SK-N-SH treated with all-trans-retinoic acid at 6 μM for 48 hours (cell line): Measurements from ENCODE around the gene CCDC88B.
"Not testable (repeated sequence)": the region's sequence is repeated elsewhere in the genome, so short reads cannot be mapped to it uniquely, and the experiment has no call there.

Experiments
- ATAC-seq: fragments of 200-7000 bp; cut with Tn5 transposase; 3 replicates; pipeline ENCODE4 v1.9.1; 2020; ENCODE audit warnings: mild to moderate bottlenecking, moderate library complexity
- ARNTL ChIP-seq: fragments of 450-650 bp; formaldehyde crosslinking; IDR thresholded peaks from 2 replicates; pipeline ENCODE4 v1.5.0; 2020; ENCODE audit warnings: low read depth, mild to moderate bottlenecking, moderate library complexity, borderline replicate concordance
- BACH2 ChIP-seq: fragments of 250-450 bp; sonication (Bioruptor Pico); IDR thresholded peaks from 2 replicates; pipeline ENCODE4 v1.9.0; 2021; ENCODE audit warnings: mild to moderate bottlenecking, borderline replicate concordance
- ESRRG ChIP-seq: fragments of 250-450 bp; sonication (Bioruptor Pico); IDR thresholded peaks from 2 replicates; pipeline ENCODE4 v1.6.1; 2021; ENCODE audit warnings: mild to moderate bottlenecking
- ISL1 ChIP-seq: fragments of 250-450 bp; sonication (Bioruptor Pico); IDR thresholded peaks from 2 replicates; pipeline ENCODE4 v2.1.2; 2022; ENCODE audit warnings: mild to moderate bottlenecking, moderate library complexity
- OSR1 ChIP-seq: fragments of 250-450 bp; sonication (Bioruptor Pico); IDR thresholded peaks from 2 replicates; pipeline ENCODE4 v1.8.0; 2022; ENCODE audit warnings: moderate library complexity, mild to moderate bottlenecking, inconsistent platforms
- PPARA ChIP-seq: fragments of 250-450 bp; sonication (Bioruptor Pico); IDR thresholded peaks from 2 replicates; pipeline ENCODE4 v1.5.0; 2020; ENCODE audit warnings: mild to moderate bottlenecking, borderline replicate concordance
- RARB ChIP-seq: fragments of 250-450 bp; sonication (Bioruptor Pico); IDR thresholded peaks from 2 replicates; pipeline ENCODE4 v1.8.0; 2021; ENCODE audit warnings: mild to moderate bottlenecking, moderate library complexity
- SNAI2 ChIP-seq: fragments of 250-450 bp; sonication (Bioruptor Pico); IDR thresholded peaks from 2 replicates; pipeline ENCODE4 v1.5.0; 2020; ENCODE audit warnings: mild to moderate bottlenecking, moderate library complexity
- TCF4 ChIP-seq: fragments of 250-450 bp; sonication (Bioruptor Pico); IDR thresholded peaks from 2 replicates; pipeline ENCODE4 v1.8.0; 2021; ENCODE audit warnings: mild to moderate bottlenecking, moderate library complexity, borderline replicate concordance
- TOX ChIP-seq: fragments of 250-450 bp; sonication (Bioruptor Pico); IDR thresholded peaks from 2 replicates; pipeline ENCODE4 v1.8.0; 2021; ENCODE audit warnings: mild to moderate bottlenecking, moderate library complexity, borderline replicate concordance
- TSHZ2 ChIP-seq: fragments of 250-450 bp; sonication (Bioruptor Pico); IDR thresholded peaks from 2 replicates; pipeline ENCODE4 v1.5.0; 2020; ENCODE audit warnings: mild to moderate bottlenecking, moderate library complexity
- ZC3H10 ChIP-seq: fragments of 250-450 bp; sonication (Bioruptor Pico); IDR thresholded peaks from 2 replicates; pipeline ENCODE4 v1.5.1; 2021; ENCODE audit warnings: mild to moderate bottlenecking, moderate library complexity
- ZFP3 ChIP-seq: fragments of 250-450 bp; sonication (Bioruptor Pico); IDR thresholded peaks from 2 replicates; pipeline ENCODE4 v1.5.0; 2020; ENCODE audit warnings: mild to moderate bottlenecking, moderate library complexity
- ZFP30 ChIP-seq: fragments of 450-650 bp; formaldehyde crosslinking; IDR thresholded peaks from 2 replicates; pipeline ENCODE4 v1.5.0; 2022; ENCODE audit warnings: mild to moderate bottlenecking, moderate library complexity
- ZNF565 ChIP-seq: fragments of 450-650 bp; formaldehyde crosslinking; conservative IDR thresholded peaks from 2 replicates; pipeline ENCODE4 v1.5.0; 2020; ENCODE audit warnings: low read depth, mild to moderate bottlenecking, moderate library complexity
- ZNF70 ChIP-seq: fragments of 450-650 bp; formaldehyde crosslinking; IDR thresholded peaks from 2 replicates; pipeline ENCODE4 v1.5.0; 2020; ENCODE audit warnings: mild to moderate bottlenecking, moderate library complexity
- ZNF8 ChIP-seq: fragments of 450-650 bp; formaldehyde crosslinking; IDR thresholded peaks from 2 replicates; pipeline ENCODE4 v1.5.0; 2020; ENCODE audit warnings: mild to moderate bottlenecking, moderate library complexity
- TF ChIP-seq, protein P1 (sequence below): fragments of 250-450 bp; sonication (Bioruptor Pico); IDR thresholded peaks from 2 replicates; pipeline ENCODE4 v1.5.1; 2021; ENCODE audit warnings: mild to moderate bottlenecking, moderate library complexity
- TF ChIP-seq, protein P2 (sequence below): fragments of 250-450 bp; sonication (Bioruptor Pico); IDR thresholded peaks from 2 replicates; pipeline ENCODE4 v1.8.0; 2021; ENCODE audit warnings: low read depth, mild to moderate bottlenecking, moderate library complexity, borderline replicate concordance
- TF ChIP-seq, protein P3 (sequence below): fragments of 250-450 bp; sonication (Bioruptor Pico); IDR thresholded peaks from 2 replicates; pipeline ENCODE4 v1.5.1; 2020; ENCODE audit warnings: low read depth, mild to moderate bottlenecking, moderate library complexity

CCDC88B gene

DNA sequence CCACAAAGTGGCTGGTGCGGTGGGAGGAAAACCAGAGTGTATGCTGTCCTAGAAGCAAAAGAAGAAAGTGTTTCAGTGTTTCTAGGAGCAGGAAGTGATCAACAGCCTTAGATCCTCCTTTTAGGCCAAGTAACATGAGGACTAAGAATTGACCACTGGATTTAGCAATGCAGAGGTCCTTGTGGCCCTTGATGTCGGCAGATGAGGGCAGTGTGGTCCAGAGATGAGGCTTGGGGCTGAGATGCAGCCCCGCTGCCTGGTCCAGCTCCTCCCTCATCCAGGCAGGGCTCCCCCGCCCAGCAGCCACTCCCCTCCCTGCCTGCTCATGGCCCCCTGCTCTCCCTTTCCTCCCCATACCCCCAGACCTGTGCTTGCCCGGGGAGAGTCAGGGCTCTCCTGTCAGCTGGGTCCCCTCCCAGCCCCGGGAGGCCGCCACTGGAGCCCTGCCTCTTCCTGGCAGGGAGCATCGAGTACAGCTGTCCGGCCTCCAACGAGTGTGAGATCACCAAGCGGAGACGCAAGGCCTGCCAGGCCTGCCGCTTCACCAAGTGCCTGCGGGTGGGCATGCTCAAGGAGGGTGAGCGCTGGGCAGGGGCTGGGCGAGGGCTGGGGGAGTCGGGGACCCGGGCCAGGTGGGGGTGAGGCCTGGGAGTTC lies 26.4 kb upstream of the CCDC88B start:
- no peak for ATAC-seq
- TF ChIP-seq SNAI2 (CRISPR knock-in tag) (no peak), ZNF565 (CRISPR knock-in tag) (no peak), TOX (CRISPR knock-in tag) (no peak)
- TF ChIP-seq, protein P1, sequence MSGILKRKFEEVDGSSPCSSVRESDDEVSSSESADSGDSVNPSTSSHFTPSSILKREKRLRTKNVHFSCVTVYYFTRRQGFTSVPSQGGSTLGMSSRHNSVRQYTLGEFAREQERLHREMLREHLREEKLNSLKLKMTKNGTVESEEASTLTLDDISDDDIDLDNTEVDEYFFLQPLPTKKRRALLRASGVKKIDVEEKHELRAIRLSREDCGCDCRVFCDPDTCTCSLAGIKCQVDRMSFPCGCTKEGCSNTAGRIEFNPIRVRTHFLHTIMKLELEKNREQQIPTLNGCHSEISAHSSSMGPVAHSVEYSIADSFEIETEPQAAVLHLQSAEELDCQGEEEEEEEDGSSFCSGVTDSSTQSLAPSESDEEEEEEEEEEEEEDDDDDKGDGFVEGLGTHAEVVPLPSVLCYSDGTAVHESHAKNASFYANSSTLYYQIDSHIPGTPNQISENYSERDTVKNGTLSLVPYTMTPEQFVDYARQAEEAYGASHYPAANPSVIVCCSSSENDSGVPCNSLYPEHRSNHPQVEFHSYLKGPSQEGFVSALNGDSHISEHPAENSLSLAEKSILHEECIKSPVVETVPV, result no peak

GRCh38 chr11:64314146-64314804 lies 25.7 kb upstream of the CCDC88B start:
- ATAC-seq, result no peak
- no peak for TF ChIP-seq TOX (CRISPR knock-in tag)
- no peak for TF ChIP-seq ESRRG (CRISPR knock-in tag)
- TF ChIP-seq TCF4 (CRISPR knock-in tag), result no peak
- TF ChIP-seq OSR1 (CRISPR knock-in tag), result no peak
- TF ChIP-seq RARB (CRISPR knock-in tag), result no peak
- TF ChIP-seq PPARA, result no peak
- TF ChIP-seq TSHZ2 (CRISPR knock-in tag), result no peak
- no peak for TF ChIP-seq ZNF70
- no peak for TF ChIP-seq ARNTL
- TF ChIP-seq, protein P2, sequence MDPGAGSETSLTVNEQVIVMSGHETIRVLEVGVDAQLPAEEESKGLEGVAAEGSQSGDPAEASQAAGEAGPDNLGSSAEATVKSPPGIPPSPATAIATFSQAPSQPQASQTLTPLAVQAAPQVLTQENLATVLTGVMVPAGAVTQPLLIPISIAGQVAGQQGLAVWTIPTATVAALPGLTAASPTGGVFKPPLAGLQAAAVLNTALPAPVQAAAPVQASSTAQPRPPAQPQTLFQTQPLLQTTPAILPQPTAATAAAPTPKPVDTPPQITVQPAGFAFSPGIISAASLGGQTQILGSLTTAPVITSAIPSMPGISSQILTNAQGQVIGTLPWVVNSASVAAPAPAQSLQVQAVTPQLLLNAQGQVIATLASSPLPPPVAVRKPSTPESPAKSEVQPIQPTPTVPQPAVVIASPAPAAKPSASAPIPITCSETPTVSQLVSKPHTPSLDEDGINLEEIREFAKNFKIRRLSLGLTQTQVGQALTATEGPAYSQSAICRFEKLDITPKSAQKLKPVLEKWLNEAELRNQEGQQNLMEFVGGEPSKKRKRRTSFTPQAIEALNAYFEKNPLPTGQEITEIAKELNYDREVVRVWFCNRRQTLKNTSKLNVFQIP (CRISPR knock-in tag), result no peak
- no peak for TF ChIP-seq ZNF565 (CRISPR knock-in tag)
- no peak for TF ChIP-seq ZFP3 (CRISPR knock-in tag)
- no peak for TF ChIP-seq ISL1 (CRISPR knock-in tag)
- TF ChIP-seq ZFP30 (CRISPR knock-in tag), result no peak
- no peak for TF ChIP-seq ZNF8 (CRISPR knock-in tag)
- TF ChIP-seq, protein P3, sequence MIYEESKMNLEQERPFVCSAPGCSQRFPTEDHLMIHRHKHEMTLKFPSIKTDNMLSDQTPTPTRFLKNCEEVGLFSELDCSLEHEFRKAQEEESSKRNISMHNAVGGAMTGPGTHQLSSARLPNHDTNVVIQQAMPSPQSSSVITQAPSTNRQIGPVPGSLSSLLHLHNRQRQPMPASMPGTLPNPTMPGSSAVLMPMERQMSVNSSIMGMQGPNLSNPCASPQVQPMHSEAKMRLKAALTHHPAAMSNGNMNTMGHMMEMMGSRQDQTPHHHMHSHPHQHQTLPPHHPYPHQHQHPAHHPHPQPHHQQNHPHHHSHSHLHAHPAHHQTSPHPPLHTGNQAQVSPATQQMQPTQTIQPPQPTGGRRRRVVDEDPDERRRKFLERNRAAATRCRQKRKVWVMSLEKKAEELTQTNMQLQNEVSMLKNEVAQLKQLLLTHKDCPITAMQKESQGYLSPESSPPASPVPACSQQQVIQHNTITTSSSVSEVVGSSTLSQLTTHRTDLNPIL (CRISPR knock-in tag), result no peak
- TF ChIP-seq, protein P1, result no peak
- TF ChIP-seq BACH2, result no peak
- no peak for TF ChIP-seq SNAI2 (CRISPR knock-in tag)

DNA sequence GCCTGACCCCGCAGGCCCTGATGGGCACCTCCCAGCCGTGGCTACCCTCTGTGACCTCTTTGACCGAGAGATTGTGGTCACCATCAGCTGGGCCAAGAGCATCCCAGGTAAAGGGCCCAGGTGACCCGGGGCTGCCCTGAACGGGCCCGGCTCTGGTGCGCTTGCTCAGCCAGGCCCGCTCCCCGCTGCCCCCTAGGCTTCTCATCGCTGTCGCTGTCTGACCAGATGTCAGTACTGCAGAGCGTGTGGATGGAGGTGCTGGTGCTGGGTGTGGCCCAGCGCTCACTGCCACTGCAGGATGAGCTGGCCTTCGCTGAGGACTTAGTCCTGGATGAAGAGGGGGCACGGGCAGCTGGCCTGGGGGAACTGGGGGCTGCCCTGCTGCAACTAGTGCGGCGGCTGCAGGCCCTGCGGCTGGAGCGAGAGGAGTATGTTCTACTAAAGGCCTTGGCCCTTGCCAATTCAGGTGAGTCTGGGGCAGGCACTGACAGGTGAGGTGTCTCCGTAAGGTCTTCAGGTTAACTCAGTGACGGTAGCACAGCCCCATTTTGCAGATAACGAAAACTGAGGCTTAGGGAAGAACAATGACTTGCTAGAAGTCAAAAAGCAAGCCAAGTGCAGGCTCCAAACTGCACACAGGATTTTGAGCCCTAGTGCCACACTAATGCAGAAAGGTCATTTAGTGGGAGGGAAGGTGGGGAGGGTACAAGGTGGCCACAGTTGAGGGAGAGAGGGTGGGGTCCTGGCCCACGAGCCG lies 25.0 kb upstream of the CCDC88B start:
- no peak for ATAC-seq

DNA sequence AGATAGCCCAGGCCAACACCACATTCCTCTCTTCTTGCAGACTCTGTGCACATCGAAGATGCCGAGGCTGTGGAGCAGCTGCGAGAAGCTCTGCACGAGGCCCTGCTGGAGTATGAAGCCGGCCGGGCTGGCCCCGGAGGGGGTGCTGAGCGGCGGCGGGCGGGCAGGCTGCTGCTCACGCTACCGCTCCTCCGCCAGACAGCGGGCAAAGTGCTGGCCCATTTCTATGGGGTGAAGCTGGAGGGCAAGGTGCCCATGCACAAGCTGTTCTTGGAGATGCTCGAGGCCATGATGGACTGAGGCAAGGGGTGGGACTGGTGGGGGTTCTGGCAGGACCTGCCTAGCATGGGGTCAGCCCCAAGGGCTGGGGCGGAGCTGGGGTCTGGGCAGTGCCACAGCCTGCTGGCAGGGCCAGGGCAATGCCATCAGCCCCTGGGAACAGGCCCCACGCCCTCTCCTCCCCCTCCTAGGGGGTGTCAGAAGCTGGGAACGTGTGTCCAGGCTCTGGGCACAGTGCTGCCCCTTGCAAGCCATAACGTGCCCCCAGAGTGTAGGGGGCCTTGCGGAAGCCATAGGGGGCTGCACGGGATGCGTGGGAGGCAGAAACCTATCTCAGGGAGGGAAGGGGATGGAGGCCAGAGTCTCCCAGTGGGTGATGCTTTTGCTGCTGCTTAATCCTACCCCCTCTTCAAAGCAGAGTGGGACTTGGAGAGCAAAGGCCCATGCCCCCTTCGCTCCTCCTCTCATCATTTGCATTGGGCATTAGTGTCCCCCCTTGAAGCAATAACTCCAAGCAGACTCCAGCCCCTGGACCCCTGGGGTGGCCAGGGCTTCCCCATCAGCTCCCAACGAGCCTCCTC lies 24.1 kb upstream of the CCDC88B start:
- not testable (repeated sequence) for ATAC-seq

More for the DNA sequence above, 25.0 kb upstream of the CCDC88B start:
- TF ChIP-seq TOX (CRISPR knock-in tag), result no peak
- TF ChIP-seq ZC3H10, result no peak
